NCI-H748 treated with DMSO at 0.1 percent for 48 hours (cell line): ENCODE results near the gene GGA1.

Source experiments
- DNase-seq: peaks from one replicate; lab custom pipeline; 2025; lab: John Stamatoyannopoulos, UW

The GGA1 gene, protein sequence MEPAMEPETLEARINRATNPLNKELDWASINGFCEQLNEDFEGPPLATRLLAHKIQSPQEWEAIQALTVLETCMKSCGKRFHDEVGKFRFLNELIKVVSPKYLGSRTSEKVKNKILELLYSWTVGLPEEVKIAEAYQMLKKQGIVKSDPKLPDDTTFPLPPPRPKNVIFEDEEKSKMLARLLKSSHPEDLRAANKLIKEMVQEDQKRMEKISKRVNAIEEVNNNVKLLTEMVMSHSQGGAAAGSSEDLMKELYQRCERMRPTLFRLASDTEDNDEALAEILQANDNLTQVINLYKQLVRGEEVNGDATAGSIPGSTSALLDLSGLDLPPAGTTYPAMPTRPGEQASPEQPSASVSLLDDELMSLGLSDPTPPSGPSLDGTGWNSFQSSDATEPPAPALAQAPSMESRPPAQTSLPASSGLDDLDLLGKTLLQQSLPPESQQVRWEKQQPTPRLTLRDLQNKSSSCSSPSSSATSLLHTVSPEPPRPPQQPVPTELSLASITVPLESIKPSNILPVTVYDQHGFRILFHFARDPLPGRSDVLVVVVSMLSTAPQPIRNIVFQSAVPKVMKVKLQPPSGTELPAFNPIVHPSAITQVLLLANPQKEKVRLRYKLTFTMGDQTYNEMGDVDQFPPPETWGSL

DNA sequence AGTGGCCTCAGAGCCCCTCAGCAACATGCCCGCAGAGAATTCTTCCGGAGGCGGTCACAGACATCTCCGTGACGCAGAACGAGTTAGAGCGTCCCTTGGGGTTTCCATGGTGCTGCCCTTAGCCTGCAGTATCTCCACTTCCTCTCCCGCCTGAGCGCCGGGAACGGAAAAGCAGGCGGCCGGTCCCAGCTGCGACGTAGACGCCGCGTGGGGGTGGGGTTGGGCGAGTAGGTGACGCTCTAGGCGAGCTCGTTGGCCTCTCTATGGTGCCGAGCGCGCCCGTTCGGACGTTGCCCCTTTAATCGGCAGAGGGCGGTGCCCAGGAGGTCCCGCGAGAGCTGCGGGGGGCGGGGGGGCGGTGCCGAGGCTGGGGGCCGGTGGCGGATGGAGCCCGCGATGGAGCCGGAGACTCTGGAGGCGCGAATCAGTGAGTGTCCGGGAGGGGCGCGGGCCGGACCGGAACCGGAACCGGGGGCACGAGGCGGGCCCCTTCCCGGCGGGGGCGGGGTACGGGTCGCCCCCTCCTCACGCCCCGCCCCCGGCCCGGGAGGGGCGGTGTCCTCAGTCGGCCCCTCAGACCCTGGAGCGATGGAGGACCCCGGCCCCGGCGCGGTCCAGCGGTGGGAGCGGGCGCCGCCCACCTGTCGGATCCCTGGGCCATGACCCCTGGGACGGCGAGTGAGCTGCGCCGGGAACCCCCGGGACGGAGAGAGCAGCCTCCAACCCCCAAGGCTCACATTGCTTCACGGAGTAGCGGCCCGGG, at the start of gene GGA1:
TSS of gene GGA1 (plus strand) at position 358 of the 763 bp plus-strand sequence. CDS start at position 385, 27 bp downstream.
- DNase-seq = peak; percentile 80

- no peak for DNase-seq
Measured at GRCh38 chr22:37559521-37559900, 49.1 kb upstream of the GGA1 start.

DNA sequence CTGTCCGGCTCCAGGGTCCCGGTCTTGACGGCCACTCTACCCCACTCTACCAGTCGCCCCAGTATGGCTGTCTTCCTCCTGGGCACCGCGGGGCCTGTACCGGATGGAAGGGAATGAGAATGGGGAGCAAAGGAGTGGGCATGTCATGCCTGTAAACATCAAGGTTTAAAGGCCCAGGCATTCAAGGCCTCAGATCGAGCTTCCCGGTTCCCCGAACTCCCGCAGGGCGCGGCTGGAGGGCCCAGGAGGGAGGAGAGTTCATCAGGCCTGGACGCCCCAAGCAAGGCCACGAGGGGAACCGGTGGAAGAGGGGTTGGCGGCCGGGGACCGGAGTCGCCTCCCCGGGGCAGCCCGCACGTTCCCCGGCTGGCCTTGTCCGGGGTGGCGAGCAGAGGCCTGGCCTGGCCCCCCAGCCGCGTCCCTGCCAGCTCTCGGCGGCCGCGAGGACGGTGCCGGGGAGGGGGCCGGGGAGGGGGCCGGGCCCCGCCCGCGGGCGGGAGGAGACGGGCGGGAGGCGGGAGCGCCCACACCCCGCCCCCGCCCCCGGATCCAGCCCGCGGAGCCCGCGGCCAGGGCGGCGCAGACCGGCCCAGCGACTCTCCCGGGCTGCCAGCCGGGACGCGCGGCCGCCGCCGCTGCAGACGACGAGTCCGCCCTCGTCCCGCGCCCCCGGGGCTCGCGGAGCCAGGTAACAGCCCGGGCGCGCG, 48.6 kb upstream of the GGA1 start, which contains the start of gene CDC42EP1:
TSS of gene CDC42EP1 (plus strand) at position 580 of the 707 bp plus-strand sequence. CDS start 5,870 bp downstream, outside the sequence.
- DNase-seq = no peak

GRCh38 chr22:37560608-37561211, 47.9 kb upstream of the GGA1 start:
- no peak for DNase-seq

- DNase-seq = no peak
Measured at GRCh38 chr22:37561212-37562048, 47.2 kb upstream of the GGA1 start.

DNA sequence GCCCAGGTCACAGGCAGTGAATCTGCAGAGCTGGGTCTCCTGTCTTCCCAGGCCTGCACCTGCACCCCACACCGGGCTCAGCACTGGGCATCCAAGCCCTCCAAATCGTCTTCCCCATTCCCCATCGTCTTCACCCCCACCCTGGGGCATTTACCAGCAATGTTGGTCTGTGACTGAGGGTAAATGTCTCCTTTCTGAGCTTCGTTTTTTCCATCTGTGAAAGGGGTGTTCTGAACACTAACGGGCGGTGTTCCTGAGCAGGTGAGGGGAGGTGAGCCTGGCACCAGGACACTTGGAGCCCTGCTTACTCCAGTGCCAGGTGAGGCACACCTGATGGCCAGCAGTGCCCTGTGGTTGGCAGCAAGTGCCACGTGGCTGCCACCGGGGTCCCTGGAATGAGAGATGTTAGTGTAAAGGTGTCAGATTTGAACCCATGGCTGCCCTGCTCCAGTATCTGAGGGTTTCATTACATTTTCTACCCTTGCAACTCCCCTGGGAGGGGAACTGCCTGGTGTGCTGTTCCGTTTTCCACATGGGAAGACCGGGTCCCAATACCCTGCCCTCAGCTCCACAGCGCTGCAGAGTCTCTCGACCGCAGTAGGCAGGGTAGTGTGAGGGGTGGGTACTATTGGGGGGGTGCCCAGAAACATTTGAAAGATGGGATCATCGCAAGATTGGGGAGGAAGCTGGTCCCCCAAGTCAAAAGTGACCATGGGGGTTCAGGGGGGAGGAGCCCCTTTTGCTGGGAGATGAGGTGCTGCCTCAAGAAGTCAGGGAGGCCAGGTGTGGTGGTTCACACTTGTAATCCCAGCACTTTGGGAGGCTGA, 46.4 kb upstream of the GGA1 start:
- no peak for DNase-seq

DNA sequence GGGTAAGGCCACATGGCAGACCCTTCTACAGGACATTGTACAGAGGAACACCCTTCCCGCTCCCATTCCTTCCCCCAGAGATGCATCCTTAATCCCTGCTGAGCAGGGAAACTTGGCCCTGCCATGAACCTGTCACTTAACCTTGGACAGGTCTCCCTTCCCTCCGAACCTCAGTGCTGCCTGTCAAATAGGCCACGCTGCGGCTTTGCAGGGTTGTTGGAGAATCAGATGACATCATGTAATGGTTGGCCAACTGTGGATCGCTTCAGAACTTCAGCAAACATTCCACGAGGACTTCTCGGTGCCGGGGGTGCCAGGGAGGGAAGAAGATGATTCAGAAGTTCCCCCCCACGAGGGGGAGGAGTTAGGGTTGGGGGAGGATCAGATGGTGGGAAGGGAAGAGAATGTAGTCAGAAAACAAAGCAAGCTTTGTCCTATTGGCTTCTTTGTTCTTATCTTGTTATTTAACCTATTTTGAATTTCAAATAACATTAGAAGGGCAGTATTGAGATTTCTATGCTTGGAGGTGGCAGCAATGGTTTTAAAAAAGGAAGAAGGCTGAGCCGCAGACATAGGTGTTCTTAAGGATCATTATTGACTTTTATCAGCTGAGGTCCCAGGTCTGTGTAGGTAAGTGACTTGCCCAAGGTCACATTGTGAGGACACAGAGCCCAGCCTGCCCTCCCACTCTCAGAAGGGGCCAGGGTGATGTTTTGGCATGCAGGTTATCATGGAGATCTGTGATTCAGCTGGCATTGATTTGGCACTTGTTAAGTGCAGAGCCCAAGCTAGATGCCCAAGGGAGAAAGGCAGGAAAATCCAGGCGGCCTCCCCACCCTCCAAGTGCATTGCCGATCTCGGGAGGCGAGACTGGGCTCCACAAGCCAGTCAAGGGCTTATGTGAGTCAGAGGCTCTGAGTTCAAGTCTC, 45.2 kb upstream of the GGA1 start:
- no peak for DNase-seq

GRCh38 chr22:37564111-37564711, 44.4 kb upstream of the GGA1 start:
- DNase-seq = no peak

- no peak for DNase-seq
Measured at GRCh38 chr22:37565830-37566229, 42.8 kb upstream of the GGA1 start.

- DNase-seq = no peak
Measured at GRCh38 chr22:37566329-37566837, 42.3 kb upstream of the GGA1 start.

GRCh38 chr22:37566903-37567798, 41.5 kb upstream of the GGA1 start:
- DNase-seq = peak; percentile 19

GRCh38 chr22:37568012-37568411, 40.6 kb upstream of the GGA1 start:
- DNase-seq = no peak

- no peak for DNase-seq
Measured at GRCh38 chr22:37568448-37569008, 40.1 kb upstream of the GGA1 start.

- DNase-seq = no peak
Measured at GRCh38 chr22:37569009-37569920, 39.4 kb upstream of the GGA1 start.

GRCh38 chr22:37569921-37570660, 38.5 kb upstream of the GGA1 start:
- DNase-seq = no peak
